Lower leg skin (tissue), 4 donors: Measurements from ENCODE around the gene CYS1. TPM values are rescaled to one million over a fixed set of nuclear protein-coding genes. Genes with fewer than 3 reads are reported as not detected.

Source experiments
- DNase-seq, 2 donors: peaks; one replicate each; pipeline ENCODE4 v3.0.0-alpha.2; 2019; ENCODE audit warnings: low spot score in 2 of 2
- H3K4me3 ChIP-seq: fragments of 200-600 bp; sonication (generic); 2 replicates; pipeline ENCODE4 v1.5.1; 2017; ENCODE audit warnings: mild to moderate bottlenecking, low read depth; ENCODE audit not compliant: poor library complexity, severe bottlenecking
- POLR2A ChIP-seq, 2 donors: fragments of 450-650 bp; IDR thresholded peaks; one replicate each; pipeline ENCODE4 v1.6.1; 2016 to 2017; ENCODE audit warnings: antibody characterized with exemption in 2 of 2, mild to moderate bottlenecking in 1 of 2, moderate library complexity in 1 of 2
- WGBS, 2 donors: methylation state at CpG; one replicate each; pipeline ENCODE4 v1.1.5; 2018; 5-methylcytosine and 5-hydroxymethylcytosine counted together
- intact Hi-C: fragments of 100-400 bp; cut with DNase I; formaldehyde crosslinking; loops from one replicate; pipeline ENCODE4 v1.15.0; 2023; ENCODE audit warnings: low total_unique reads
- total RNA-seq, 4 donors: library from RNA; depleted of rRNA; stranded (reverse); fragments of >200 nt; gene quantifications; one replicate each; pipeline ENCODE4 v1.1.0, GENCODE V29; 2016
- TF ChIP-seq, protein P1 (sequence below), 3 donors: fragments of 450-650 bp; IDR thresholded peaks; one replicate each; pipeline ENCODE4 v1.5.1; 2016; ENCODE audit warnings: antibody characterized with exemption in 3 of 3, mild to moderate bottlenecking in 3 of 3, moderate library complexity in 2 of 3

The CYS1 gene
- total RNA-seq, 4 donors from 2014 or later, result 0.25 to 0.98 (median 0.62) TPM; not detected in 1

DNA sequence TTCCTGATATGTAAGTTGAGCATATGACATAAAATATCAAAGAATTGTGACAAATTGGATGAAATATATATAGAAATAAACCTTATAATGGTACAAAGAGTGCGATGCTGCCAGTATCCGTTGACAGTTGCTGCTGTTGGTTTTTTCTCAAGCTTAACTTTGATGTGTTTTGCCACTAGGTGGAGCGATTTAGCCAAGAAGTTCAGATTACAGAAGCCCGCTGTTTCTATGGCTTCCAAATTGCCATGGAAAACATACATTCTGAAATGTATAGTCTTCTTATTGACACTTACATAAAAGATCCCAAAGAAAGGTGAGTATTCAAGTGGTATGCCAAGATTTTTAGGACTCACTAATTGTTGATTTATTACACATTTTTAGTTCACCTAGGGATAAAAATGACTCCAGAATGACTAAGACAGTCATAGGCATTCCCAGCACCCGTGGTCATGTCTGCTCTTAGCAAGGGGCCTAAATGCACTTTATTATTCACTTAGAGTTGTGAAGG lies 44.4 kb upstream of the CYS1 start:
- DNase-seq, result peak in 1 of 2 donors; percentile 45
- 11 to 13% methylated on average over 5 of the region's 5 CpGs for WGBS, 2 donors
- intact Hi-C loops, result loop anchor here (5.0 kb wide), 1 partner anchor 298 kb away; no protein-coding TSS in a partner anchor
- no peak for TF ChIP-seq POLR2A (IDR thresholded peaks at IDR 0.05)
- TF ChIP-seq, protein P1, sequence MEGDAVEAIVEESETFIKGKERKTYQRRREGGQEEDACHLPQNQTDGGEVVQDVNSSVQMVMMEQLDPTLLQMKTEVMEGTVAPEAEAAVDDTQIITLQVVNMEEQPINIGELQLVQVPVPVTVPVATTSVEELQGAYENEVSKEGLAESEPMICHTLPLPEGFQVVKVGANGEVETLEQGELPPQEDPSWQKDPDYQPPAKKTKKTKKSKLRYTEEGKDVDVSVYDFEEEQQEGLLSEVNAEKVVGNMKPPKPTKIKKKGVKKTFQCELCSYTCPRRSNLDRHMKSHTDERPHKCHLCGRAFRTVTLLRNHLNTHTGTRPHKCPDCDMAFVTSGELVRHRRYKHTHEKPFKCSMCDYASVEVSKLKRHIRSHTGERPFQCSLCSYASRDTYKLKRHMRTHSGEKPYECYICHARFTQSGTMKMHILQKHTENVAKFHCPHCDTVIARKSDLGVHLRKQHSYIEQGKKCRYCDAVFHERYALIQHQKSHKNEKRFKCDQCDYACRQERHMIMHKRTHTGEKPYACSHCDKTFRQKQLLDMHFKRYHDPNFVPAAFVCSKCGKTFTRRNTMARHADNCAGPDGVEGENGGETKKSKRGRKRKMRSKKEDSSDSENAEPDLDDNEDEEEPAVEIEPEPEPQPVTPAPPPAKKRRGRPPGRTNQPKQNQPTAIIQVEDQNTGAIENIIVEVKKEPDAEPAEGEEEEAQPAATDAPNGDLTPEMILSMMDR (IDR thresholded peaks at IDR 0.05), result peak in 1 of 3 donors; percentile 20
- H3K4me3 ChIP-seq, result no peak overlapping the region

- no peak overlapping the region for H3K4me3 ChIP-seq
- TF ChIP-seq POLR2A (IDR thresholded peaks at IDR 0.05), result no peak
- TF ChIP-seq, protein P1 (IDR thresholded peaks at IDR 0.05), result no peak
Observed at GRCh38 chr2:10123281-10123680, 43.1 kb upstream of the CYS1 start.

DNA sequence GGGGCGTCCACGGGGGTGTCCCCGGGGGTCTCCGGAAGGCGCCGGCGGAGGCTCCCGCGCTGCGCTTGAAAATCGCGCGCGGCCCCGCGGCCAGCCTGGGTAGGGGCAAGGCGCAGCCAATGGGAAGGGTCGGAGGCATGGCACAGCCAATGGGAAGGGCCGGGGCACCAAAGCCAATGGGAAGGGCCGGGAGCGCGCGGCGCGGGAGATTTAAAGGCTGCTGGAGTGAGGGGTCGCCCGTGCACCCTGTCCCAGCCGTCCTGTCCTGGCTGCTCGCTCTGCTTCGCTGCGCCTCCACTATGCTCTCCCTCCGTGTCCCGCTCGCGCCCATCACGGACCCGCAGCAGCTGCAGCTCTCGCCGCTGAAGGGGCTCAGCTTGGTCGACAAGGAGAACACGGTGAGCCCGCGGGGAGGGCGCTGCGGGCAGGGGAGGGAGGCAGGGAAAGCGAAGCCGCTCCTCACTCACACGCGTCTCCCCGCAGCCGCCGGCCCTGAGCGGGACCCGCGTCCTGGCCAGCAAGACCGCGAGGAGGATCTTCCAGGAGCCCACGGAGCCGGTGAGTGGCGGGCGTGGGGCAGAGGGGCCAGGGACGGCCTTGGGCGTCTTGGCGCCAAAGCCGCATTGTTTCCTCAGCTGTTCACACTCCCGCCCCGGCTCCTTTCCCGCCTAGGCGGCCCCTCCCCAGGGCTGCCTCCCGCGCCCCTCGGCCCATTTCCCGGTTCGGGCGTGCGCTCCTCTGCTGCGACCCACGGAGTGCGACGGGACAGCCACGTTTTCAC lies 42.5 kb upstream of the CYS1 start, which contains the start of gene RRM2:
Gene RRM2 (plus strand): TSS at position 240 of the 781 bp plus-strand sequence. CDS start 60 bp downstream, at position 300.
- intact Hi-C loops, result no loop called here
- WGBS, 2 donors, result 0% methylated on average over 33 to 59 of the region's 81 CpGs
- TF ChIP-seq POLR2A (IDR thresholded peaks at IDR 0.05), result no peak
- TF ChIP-seq, protein P1 (IDR thresholded peaks at IDR 0.05), result no peak
- peak; percentile 88 to 98 for DNase-seq
- peak within 1 kb of the TSS; percentile 36 for H3K4me3 ChIP-seq

More at GRCh38 chr2:10123281-10123680, 43.1 kb upstream of the CYS1 start:
- WGBS, 2 donors, result 5 to 9% methylated on average over 18 of the region's 18 CpGs
- DNase-seq, result no peak
- intact Hi-C loops, result no loop called here

DNA sequence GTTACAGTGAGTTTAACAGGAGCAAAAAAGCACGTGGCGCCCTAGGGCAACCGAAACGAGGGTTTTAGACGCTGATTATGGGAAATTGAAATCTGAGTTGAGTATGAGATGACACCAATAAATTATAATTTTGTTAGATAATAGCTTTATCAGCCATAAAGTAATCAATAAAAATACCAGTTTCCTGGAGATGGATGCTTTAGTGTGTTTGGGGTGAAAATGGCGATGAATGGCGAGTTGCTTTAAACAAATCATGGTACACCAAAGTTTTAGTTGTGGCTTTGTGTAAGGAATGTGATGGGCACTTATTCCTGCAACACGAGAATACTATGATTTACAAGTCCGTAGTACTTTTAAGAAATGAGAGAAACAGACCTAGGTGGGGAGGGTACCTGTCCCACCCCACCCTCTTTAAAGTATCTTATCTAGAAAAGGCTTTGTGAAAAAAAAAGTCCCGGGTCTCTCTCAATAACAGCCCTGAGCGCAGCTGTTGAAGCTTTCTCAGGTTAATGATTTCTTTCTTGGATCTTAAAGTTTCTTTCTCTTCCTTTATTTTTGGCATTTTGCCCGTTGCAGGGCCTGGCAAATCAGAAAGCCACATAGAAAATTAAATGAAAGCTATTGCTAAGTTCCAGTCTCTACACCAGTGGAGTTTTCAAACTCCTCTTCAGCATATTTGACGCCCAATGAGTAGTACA lies 40.8 kb upstream of the CYS1 start:
- peak overlapping the region; percentile 29 for H3K4me3 ChIP-seq
- no peak for TF ChIP-seq POLR2A (IDR thresholded peaks at IDR 0.05)
- TF ChIP-seq, protein P1 (IDR thresholded peaks at IDR 0.05), result no peak
- intact Hi-C loops, result no loop called here
- DNase-seq, result no peak
- WGBS, 2 donors, result 28 to 32% methylated on average over 13 of the region's 13 CpGs

GRCh38 chr2:10120158-10120876 lies 40.1 kb upstream of the CYS1 start:
- intact Hi-C loops, result no loop called here
- peak; percentile 90 to 99 for DNase-seq
- no peak for TF ChIP-seq POLR2A (IDR thresholded peaks at IDR 0.05)
- TF ChIP-seq, protein P1 (IDR thresholded peaks at IDR 0.05), result no peak
- 0% methylated on average over 50 to 60 of the region's 60 CpGs for WGBS, 2 donors
- H3K4me3 ChIP-seq, result peak overlapping the region; percentile 29
